Activated effector memory CD4-positive, alpha-beta T cell treated with Interleukin-2 at 50 U/mL for 16 hours (primary cell): ENCODE measurements around the gene NAB2.

ENCODE experiments used
- DNase-seq: peaks from one replicate; pipeline ENCODE4 v3.0.0-alpha.2; 2020

NAB2 gene

DNA sequence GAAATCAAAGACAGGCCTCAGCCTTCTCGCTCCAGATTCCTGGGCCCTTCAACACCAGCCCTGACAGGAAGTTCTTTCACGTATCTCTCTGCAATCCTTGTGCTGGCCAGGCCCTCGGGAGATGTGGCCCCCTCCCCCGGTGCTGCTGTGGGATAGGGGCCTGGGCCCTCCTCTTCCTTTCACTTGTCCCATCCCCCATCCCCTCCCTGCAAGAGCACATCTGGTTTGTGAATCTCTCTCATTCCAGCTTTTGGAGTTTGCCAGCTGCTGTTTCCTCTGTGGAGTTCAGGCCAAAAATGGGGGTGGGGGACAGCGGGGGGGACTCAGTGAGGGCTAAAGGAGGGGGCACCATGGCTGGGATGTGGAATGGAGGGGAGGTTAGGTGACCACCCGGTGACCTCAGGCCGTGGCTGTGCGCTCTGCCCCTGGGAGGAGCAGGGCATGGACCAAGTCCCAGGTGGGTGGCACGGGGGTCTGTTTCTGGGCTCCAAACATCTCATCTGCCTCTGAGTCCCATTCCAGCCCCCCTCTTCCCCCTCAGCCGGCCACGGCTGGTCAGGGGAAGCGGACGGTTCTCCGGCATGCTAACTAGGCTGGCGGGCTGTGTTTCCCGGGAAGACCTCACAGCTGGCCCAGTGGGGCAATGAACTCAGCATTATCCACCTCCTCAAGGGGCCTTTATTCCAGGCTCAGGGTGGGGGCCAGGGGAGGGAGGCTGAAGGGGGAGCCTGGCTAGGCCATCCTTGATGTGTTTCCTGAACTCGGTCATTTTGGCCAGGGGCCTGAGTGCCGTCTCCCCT lies 46.8 kb downstream of the NAB2 start:
- no peak for DNase-seq

DNA sequence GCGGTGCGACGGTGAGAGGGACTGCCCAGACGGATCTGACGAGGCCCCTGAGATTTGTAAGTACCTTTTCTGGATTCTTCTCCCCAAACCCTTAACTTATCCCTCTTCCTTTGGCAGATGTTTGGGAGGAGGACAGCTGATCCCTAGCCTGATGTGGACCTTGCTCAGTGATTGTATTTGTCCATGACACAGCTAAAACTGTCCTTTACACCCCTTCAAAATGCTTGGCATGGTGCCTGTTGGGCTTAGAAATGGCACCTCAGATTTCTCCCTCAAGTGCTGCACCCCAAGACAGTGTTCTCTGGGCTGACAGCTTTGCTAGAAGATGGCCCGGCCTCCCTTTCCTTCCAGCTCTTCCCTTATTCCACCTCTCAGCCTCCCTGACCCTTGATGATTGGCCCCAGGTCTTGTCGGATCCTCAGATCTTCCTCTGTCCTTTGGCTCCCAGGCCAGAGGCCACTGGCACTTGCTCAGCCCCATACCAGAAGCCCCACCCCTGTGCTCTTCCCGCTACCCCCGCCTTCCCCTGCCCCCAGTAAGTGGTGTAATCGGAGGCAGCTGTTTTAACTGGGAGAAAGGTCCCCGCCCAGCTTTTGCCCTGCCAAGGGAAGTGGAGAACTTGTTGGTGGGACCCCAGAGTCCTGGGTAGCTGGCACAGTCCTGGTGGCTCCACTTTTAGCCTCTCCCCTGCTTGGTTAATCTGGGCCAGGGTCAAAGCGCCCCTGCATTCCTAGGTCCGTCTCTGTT lies 49.8 kb downstream of the NAB2 start:
- no peak for DNase-seq

DNA sequence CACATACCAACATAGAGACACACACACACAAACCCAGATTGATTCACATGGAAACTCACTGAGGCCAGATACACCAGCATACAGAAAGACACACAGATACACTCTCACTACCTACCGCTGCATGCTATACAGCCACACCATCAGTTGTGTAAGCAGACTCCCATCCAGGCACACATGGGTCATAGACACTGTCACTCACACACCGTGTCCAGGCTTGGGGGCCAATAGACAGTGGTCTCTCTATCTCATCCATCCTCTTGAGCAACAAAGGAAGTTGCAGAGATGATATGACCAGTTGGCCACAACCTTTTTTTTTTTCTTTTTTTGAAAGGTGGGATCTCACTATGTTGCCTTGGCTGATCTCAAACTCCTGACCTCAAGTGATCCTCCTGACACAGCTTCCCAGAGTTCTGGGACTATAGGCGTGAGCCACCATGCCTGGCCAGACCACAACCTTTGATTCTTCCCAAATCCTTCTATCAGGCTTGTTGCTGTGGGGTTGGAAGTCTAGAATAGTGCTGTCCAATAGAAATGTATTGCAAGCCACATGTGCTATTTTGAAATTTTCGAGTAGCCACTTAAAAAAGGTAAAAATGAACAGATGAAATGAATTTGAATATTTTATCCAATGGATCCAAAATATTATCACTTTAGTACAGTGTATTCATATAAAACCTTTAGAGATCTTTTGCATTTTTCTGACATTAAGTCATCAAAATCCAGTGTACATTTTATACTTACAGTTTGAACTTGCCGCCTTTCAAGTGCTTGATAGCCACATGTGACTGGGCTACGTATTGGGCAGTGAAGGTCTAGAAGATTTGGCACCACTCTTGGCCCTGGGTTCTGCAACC lies 51.1 kb downstream of the NAB2 start:
- DNase-seq, result no peak

DNA sequence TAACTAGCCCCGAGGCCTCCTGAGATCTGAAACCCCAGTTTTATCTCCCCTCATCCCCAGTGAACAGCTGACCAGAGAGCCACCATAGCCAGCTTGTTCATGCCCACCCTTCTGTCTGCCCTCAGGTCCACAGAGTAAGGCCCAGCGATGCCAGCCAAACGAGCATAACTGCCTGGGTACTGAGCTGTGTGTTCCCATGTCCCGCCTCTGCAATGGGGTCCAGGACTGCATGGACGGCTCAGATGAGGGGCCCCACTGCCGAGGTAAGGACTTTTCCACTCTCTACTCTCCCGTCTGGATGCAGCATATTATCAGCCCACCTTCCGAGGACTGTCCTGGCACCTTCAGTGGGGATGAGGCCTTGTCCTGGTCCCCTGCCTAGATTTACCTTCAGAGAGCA lies 52.3 kb downstream of the NAB2 start:
- DNase-seq, result no peak

DNA sequence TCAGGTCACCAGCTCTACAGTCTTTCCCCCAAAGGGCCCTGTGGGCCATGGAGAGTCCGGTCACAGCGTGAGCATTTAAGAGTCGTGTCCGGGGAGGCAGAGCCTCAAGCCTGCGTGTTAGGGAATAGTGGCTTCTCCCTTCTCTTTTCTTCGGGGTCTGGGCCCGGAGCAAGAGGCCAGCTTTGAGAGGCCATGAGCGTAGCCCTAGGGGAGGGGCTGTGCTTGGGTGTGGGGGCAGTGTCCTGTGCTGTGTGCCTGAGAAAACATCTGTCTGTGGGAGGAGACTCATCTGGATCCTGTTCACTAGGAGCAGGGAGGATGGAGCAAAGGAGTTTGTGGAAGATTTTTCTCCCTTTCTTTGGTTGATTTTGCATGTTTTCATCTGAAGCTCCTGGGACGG lies 53.2 kb downstream of the NAB2 start:
- DNase-seq, result no peak

DNA sequence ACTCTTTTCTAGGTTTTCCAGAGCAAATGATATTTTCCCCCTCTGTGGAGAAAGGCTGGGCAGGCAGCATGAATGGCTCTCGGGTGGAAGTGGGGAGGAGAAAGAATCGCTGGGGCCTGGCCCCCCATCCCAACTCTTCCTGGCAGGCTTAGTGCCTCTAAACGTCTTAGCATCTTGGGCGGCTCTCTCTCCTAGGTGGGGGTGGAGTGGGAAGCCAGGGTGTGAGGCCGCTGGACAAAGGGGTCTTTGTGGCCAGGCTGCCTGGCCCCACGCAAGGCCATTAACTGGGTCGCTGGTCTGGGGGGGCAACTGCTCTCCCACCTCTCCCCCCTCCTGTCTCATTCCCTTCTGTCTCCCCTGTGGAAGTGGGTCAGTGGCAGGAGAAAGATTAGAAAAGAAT lies 53.8 kb downstream of the NAB2 start:
- DNase-seq, result no peak

DNA sequence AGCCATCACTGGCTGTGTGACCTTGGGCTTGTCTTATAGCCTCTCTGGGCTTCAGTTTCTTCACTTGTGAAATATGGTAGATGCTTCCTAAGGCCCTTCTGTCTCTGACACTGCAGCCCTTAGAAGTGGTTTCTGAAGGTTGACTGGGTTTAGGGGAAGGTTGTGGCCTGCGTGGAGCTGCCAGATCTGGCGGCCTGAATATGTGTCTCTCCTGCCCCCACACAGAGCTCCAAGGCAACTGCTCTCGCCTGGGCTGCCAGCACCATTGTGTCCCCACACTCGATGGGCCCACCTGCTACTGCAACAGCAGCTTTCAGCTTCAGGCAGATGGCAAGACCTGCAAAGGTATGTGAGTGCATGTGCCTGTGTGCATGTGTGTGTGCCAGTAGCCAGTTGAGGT lies 54.5 kb downstream of the NAB2 start:
- DNase-seq, result no peak
